GM19452 (cell line): ENCODE measurements around the gene FOXA2.
"Not testable (repeated sequence)": the region's sequence is repeated elsewhere in the genome, so short reads cannot be mapped to it uniquely, and the experiment has no call there.

Experiments
- ATAC-seq: cut with Tn5 transposase; IDR thresholded peaks from one replicate; pipeline ENCODE4 v1.9.1; 2021; ENCODE audit not compliant: unreplicated experiment

The FOXA2 gene

GRCh38 chr20:22584522-22584921 lies at the start of gene FOXA2:
FOXA2 (minus strand) TSS chr20:22584572; CDS start chr20:22584278, 294 bp downstream.
- ATAC-seq: no peak

GRCh38 chr20:22630701-22631100 lies 46.3 kb upstream of the FOXA2 start:
- ATAC-seq: no peak

- no peak for ATAC-seq
Measured at GRCh38 chr20:22629927-22630326, 45.6 kb upstream of the FOXA2 start.

GRCh38 chr20:22629447-22629846 lies 45.1 kb upstream of the FOXA2 start:
- no peak for ATAC-seq

GRCh38 chr20:22626496-22626895 lies 42.1 kb upstream of the FOXA2 start:
- ATAC-seq: no peak

- ATAC-seq: no peak
Measured at GRCh38 chr20:22623211-22623610, 38.8 kb upstream of the FOXA2 start.

GRCh38 chr20:22620342-22620741 lies 36.0 kb upstream of the FOXA2 start:
- no peak for ATAC-seq

- ATAC-seq: no peak
Measured at GRCh38 chr20:22619806-22620205, 35.4 kb upstream of the FOXA2 start.

- no peak for ATAC-seq
Measured at GRCh38 chr20:22619272-22619671, 34.9 kb upstream of the FOXA2 start.

GRCh38 chr20:22617160-22617559 lies 32.8 kb upstream of the FOXA2 start:
- ATAC-seq: no peak

- no peak for ATAC-seq
Measured at GRCh38 chr20:22616551-22616950, 32.2 kb upstream of the FOXA2 start.

GRCh38 chr20:22615425-22615824 lies 31.1 kb upstream of the FOXA2 start:
- no peak for ATAC-seq

GRCh38 chr20:22611636-22612035 lies 27.3 kb upstream of the FOXA2 start:
- ATAC-seq: no peak

- ATAC-seq: no peak
Measured at GRCh38 chr20:22607695-22608094, 23.3 kb upstream of the FOXA2 start.

GRCh38 chr20:22604815-22605214 lies 20.4 kb upstream of the FOXA2 start:
- no peak for ATAC-seq

GRCh38 chr20:22601361-22602141 lies 17.2 kb upstream of the FOXA2 start:
- no peak for ATAC-seq

GRCh38 chr20:22599258-22599657 lies 14.9 kb upstream of the FOXA2 start:
- ATAC-seq: not testable (repeated sequence)

- ATAC-seq: no peak
Measured at GRCh38 chr20:22597303-22597702, 12.9 kb upstream of the FOXA2 start.

GRCh38 chr20:22590662-22591061 lies 6.3 kb upstream of the FOXA2 start:
- ATAC-seq: no peak

- ATAC-seq: no peak
Measured at GRCh38 chr20:22586645-22587310, 2.4 kb upstream of the FOXA2 start.

- ATAC-seq: no peak
Measured at GRCh38 chr20:22585786-22586493, 1.6 kb upstream of the FOXA2 start.
